HG02943 (cell line): ENCODE measurements around the gene DACH1.

Source experiments
- ATAC-seq: cut with Tn5 transposase; IDR thresholded peaks from one replicate; pipeline ENCODE4 v1.9.1; 2021; ENCODE audit warnings: mild to moderate bottlenecking, low read depth, moderate library complexity; ENCODE audit not compliant: unreplicated experiment

DACH1 gene

GRCh38 chr13:71718931-71719330, 148.1 kb downstream of the DACH1 start:
- no peak for ATAC-seq

GRCh38 chr13:71714802-71715375, 152.1 kb downstream of the DACH1 start:
- no peak for ATAC-seq

GRCh38 chr13:71712988-71713653, 153.9 kb downstream of the DACH1 start:
- ATAC-seq, result no peak

GRCh38 chr13:71704656-71705055, 162.3 kb downstream of the DACH1 start:
- ATAC-seq, result no peak

GRCh38 chr13:71703138-71703537, 163.9 kb downstream of the DACH1 start:
- no peak for ATAC-seq

GRCh38 chr13:71702253-71702652, 164.8 kb downstream of the DACH1 start:
- ATAC-seq, result no peak

- ATAC-seq, result no peak
These were observed 165.3 kb downstream of the DACH1 start for GRCh38 chr13:71701741-71702140.

- ATAC-seq, result no peak
These were observed 167.7 kb downstream of the DACH1 start for GRCh38 chr13:71699342-71699741.

GRCh38 chr13:71695662-71696061, 171.3 kb downstream of the DACH1 start:
- ATAC-seq, result no peak

- ATAC-seq, result no peak
These were observed 181.9 kb downstream of the DACH1 start for GRCh38 chr13:71685072-71685471.

- ATAC-seq, result no peak
These were observed 184.9 kb downstream of the DACH1 start for GRCh38 chr13:71681901-71682613.

GRCh38 chr13:71677124-71677523, 189.9 kb downstream of the DACH1 start:
- ATAC-seq, result no peak

GRCh38 chr13:71672512-71672911, 194.5 kb downstream of the DACH1 start:
- ATAC-seq, result no peak

GRCh38 chr13:71663431-71663830, 203.6 kb downstream of the DACH1 start:
- ATAC-seq, result no peak

GRCh38 chr13:71661921-71662320, 205.1 kb downstream of the DACH1 start:
- no peak for ATAC-seq

GRCh38 chr13:71659404-71659803, 207.6 kb downstream of the DACH1 start:
- ATAC-seq, result no peak

- no peak for ATAC-seq
These were observed 221.5 kb downstream of the DACH1 start for GRCh38 chr13:71645467-71645866.

- no peak for ATAC-seq
These were observed 222.4 kb downstream of the DACH1 start for GRCh38 chr13:71644579-71644978.

- ATAC-seq, result no peak
These were observed 223.6 kb downstream of the DACH1 start for GRCh38 chr13:71643448-71643860.

- ATAC-seq, result no peak
These were observed 228.3 kb downstream of the DACH1 start for GRCh38 chr13:71638751-71639150.

GRCh38 chr13:71634602-71635443, 232.2 kb downstream of the DACH1 start:
- no peak for ATAC-seq
